Lower leg skin (tissue), 4 donors: ENCODE results near the gene VPS37B. TPM values are rescaled to one million over a fixed set of nuclear protein-coding genes. Genes with fewer than 3 reads are reported as not detected.

Experiments
- DNase-seq, 2 donors: peaks; one replicate each; pipeline ENCODE4 v3.0.0-alpha.2; 2019; ENCODE audit warnings: low spot score in 2 of 2
- H3K4me3 ChIP-seq: fragments of 200-600 bp; sonication (generic); 2 replicates; pipeline ENCODE4 v1.5.1; 2017; ENCODE audit warnings: mild to moderate bottlenecking, low read depth; ENCODE audit not compliant: poor library complexity, severe bottlenecking
- POLR2A ChIP-seq, 2 donors: fragments of 450-650 bp; IDR thresholded peaks; one replicate each; pipeline ENCODE4 v1.6.1; 2016 to 2017; ENCODE audit warnings: antibody characterized with exemption in 2 of 2, mild to moderate bottlenecking in 1 of 2, moderate library complexity in 1 of 2
- WGBS, 2 donors: methylation state at CpG; one replicate each; pipeline ENCODE4 v1.1.5; 2018; 5-methylcytosine and 5-hydroxymethylcytosine counted together
- intact Hi-C: fragments of 100-400 bp; cut with DNase I; formaldehyde crosslinking; loops from one replicate; pipeline ENCODE4 v1.15.0; 2023; ENCODE audit warnings: low total_unique reads
- total RNA-seq, 4 donors: library from RNA; depleted of rRNA; stranded (reverse); fragments of >200 nt; gene quantifications; one replicate each; pipeline ENCODE4 v1.1.0, GENCODE V29; 2016
- TF ChIP-seq, protein P1 (sequence below), 3 donors: fragments of 450-650 bp; IDR thresholded peaks; one replicate each; pipeline ENCODE4 v1.5.1; 2016; ENCODE audit warnings: antibody characterized with exemption in 3 of 3, mild to moderate bottlenecking in 3 of 3, moderate library complexity in 2 of 3

VPS37B gene
- total RNA-seq, 4 donors from 2014 or later: 27.7 to 47.8 (median 42.3) TPM

GRCh38 chr12:122937622-122938091, 41.7 kb upstream of the VPS37B start:
- intact Hi-C loops: no loop called here
- no peak for TF ChIP-seq POLR2A (IDR thresholded peaks at IDR 0.05)
- TF ChIP-seq, protein P1, sequence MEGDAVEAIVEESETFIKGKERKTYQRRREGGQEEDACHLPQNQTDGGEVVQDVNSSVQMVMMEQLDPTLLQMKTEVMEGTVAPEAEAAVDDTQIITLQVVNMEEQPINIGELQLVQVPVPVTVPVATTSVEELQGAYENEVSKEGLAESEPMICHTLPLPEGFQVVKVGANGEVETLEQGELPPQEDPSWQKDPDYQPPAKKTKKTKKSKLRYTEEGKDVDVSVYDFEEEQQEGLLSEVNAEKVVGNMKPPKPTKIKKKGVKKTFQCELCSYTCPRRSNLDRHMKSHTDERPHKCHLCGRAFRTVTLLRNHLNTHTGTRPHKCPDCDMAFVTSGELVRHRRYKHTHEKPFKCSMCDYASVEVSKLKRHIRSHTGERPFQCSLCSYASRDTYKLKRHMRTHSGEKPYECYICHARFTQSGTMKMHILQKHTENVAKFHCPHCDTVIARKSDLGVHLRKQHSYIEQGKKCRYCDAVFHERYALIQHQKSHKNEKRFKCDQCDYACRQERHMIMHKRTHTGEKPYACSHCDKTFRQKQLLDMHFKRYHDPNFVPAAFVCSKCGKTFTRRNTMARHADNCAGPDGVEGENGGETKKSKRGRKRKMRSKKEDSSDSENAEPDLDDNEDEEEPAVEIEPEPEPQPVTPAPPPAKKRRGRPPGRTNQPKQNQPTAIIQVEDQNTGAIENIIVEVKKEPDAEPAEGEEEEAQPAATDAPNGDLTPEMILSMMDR (IDR thresholded peaks at IDR 0.05): no peak
- WGBS, 2 donors: 76 to 80% methylated on average over 3 of the region's 3 CpGs
- H3K4me3 ChIP-seq: no peak overlapping the region
- no peak for DNase-seq

DNA sequence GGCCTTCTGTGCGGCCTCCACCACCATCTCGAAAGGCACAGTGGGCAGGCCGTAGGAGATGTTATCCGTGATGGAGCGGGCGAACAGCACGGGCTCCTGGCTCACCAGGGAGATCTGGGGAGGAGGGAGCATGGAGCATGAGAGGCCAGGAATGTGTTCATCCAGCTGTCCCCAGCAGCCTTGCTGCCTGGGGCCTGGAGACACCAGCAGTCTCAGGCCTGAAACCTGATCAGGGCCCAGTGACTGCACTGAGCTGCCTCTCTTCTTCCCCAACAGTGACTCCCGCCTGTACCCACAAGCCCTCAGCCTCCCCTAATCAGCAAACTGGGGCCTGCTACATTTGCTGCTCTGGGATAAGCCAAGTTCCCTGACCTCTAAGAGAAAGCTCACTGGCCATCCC, 39.4 kb upstream of the VPS37B start:
- no peak for DNase-seq
- no peak overlapping the region for H3K4me3 ChIP-seq
- 96 to 97% methylated on average over 8 of the region's 8 CpGs for WGBS, 2 donors
- TF ChIP-seq, protein P1 (IDR thresholded peaks at IDR 0.05): no peak
- no peak for TF ChIP-seq POLR2A (IDR thresholded peaks at IDR 0.05)
- intact Hi-C loops: no loop called here

DNA sequence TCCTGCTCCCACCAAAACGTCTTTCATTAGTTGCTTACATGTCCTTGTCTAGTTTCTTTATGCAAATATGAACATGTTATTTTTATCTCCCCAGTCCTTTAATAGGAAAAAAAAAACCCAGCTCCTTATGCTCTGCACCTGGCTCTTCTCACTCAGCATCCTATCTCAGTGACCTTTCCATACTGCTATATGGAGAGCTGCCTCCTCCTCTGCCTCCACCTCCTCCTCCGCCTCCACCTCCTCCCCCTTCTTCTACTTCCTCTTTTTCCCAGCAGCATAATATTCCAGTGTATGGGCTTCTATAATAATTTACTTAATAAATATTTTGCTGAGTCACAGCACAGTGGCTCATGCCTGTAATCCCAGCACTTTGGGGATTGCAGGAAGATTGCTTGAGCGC, 38.8 kb upstream of the VPS37B start:
- TF ChIP-seq POLR2A (IDR thresholded peaks at IDR 0.05): no peak
- TF ChIP-seq, protein P1 (IDR thresholded peaks at IDR 0.05): no peak
- no peak overlapping the region for H3K4me3 ChIP-seq
- 77 to 79% methylated on average over 3 of the region's 3 CpGs for WGBS, 2 donors
- intact Hi-C loops: no loop called here
- no peak for DNase-seq

- DNase-seq: no peak
- 55 to 92% methylated on average over 4 to 8 of the region's 8 CpGs for WGBS, 2 donors
- H3K4me3 ChIP-seq: no peak overlapping the region
- no peak for TF ChIP-seq POLR2A (IDR thresholded peaks at IDR 0.05)
- TF ChIP-seq, protein P1 (IDR thresholded peaks at IDR 0.05): no peak
- intact Hi-C loops: no loop called here
Measured at GRCh38 chr12:122932207-122932606, 36.3 kb upstream of the VPS37B start.

GRCh38 chr12:122929812-122930211, 33.9 kb upstream of the VPS37B start:
- intact Hi-C loops: no loop called here
- DNase-seq: no peak
- 94 to 96% methylated on average over 7 to 19 of the region's 23 CpGs for WGBS, 2 donors
- H3K4me3 ChIP-seq: no peak overlapping the region
- TF ChIP-seq, protein P1 (IDR thresholded peaks at IDR 0.05): no peak
- no peak for TF ChIP-seq POLR2A (IDR thresholded peaks at IDR 0.05)

- H3K4me3 ChIP-seq: no peak overlapping the region
Measured at GRCh38 chr12:122929148-122929538, 33.2 kb upstream of the VPS37B start.

More at GRCh38 chr12:122929148-122929538, 33.2 kb upstream of the VPS37B start:
- 87 to 92% methylated on average over 14 of the region's 14 CpGs for WGBS, 2 donors
- no peak for DNase-seq
- TF ChIP-seq POLR2A (IDR thresholded peaks at IDR 0.05): no peak
- TF ChIP-seq, protein P1 (IDR thresholded peaks at IDR 0.05): no peak
- intact Hi-C loops: no loop called here
